H1 (cell line): Measurements from ENCODE around the gene C15orf39. TPM values are rescaled to one million over a fixed set of nuclear protein-coding genes. Genes with fewer than 3 reads are reported as not detected.

Source experiments
- CTCF ChIA-PET: fragments of 300-600 bp; sonication (Branson Sonifier 250); formaldehyde crosslinking; loops from one replicate; lab custom pipeline; 2021; ENCODE audit not compliant: partially characterized antibody; lab: Charles Lee
- POLR2A ChIA-PET: fragments of 300-600 bp; sonication (Branson Sonifier 250); formaldehyde crosslinking; loops from one replicate; lab custom pipeline; 2021; ENCODE audit warnings: inconsistent platforms; ENCODE audit not compliant: partially characterized antibody; lab: Charles Lee
- DNase-seq, 2 experiments: peaks; one replicate each; pipeline versions ENCODE4 v3.0.0 to v3.0.0-alpha.2; 2010 to 2022; ENCODE audit warnings: low spot score in 2 of 2, low read depth in 1 of 2, mixed read lengths in 1 of 2
- FAIRE-seq: peaks from 2 replicates; lab custom pipeline; 2011; peaks lifted over from hg19 to GRCh38; lab: Jason Lieb, UNC
- H2AFZ ChIP-seq: 2 replicates; pipeline ENCODE4 v1.8.1; 2012; ENCODE audit warnings: low read length, inconsistent platforms
- H2AK5ac ChIP-seq: 2 replicates; pipeline ENCODE4 v1.6.1; 2013; ENCODE audit warnings: low read depth, low read length
- H2BK120ac ChIP-seq: replicated peaks from 2 replicates; pipeline ENCODE3; 2013; ENCODE audit warnings: low read depth, low read length, inconsistent platforms
- H2BK12ac ChIP-seq: 2 replicates; pipeline ENCODE4 v1.6.1; 2013; ENCODE audit warnings: low read depth, low read length
- H2BK15ac ChIP-seq: 2 replicates; pipeline ENCODE4 v1.6.1; 2013; ENCODE audit warnings: low read length
- H2BK20ac ChIP-seq: 2 replicates; pipeline ENCODE4 v1.6.1; 2013; ENCODE audit warnings: low read length
- H2BK5ac ChIP-seq: 2 replicates; pipeline ENCODE4 v1.6.1; 2013; ENCODE audit warnings: low read depth, low read length
- H3K14ac ChIP-seq: 2 replicates; pipeline ENCODE4 v1.6.1; 2013; ENCODE audit warnings: inconsistent platforms; ENCODE audit not compliant: insufficient read length
- H3K18ac ChIP-seq: 2 replicates; pipeline ENCODE4 v1.6.1; 2013; ENCODE audit warnings: low read length; ENCODE audit errors: extremely low read depth
- H3K23ac ChIP-seq: 2 replicates; pipeline ENCODE4 v1.6.1; 2013; ENCODE audit warnings: inconsistent platforms; ENCODE audit not compliant: insufficient read length
- H3K23me2 ChIP-seq: 2 replicates; pipeline ENCODE4 v1.6.1; 2013; ENCODE audit warnings: low read depth, low read length
- H3K27ac ChIP-seq: 2 replicates; pipeline ENCODE4 v1.6.1; 2011; ENCODE audit warnings: low read depth, low read length, inconsistent platforms
- H3K27me3 ChIP-seq, 4 experiments: replicated peaks in 1 of 4; 1 replicate in 1 of 4; 2 replicates in 3 of 4; pipeline versions ENCODE4 v1.6.1 to v1.8.1; 2011 to 2013; ENCODE audit warnings: low read length in 3 of 4, mild to moderate bottlenecking in 3 of 4, inconsistent platforms in 2 of 4, mixed read lengths in 2 of 4, moderate library complexity in 1 of 4; ENCODE audit not compliant: control insufficient read depth in 3 of 4, insufficient read depth in 3 of 4; ENCODE audit errors: extremely low read depth in 1 of 4
- H3K36me3 ChIP-seq, 4 experiments: 2 replicates each; pipeline versions ENCODE4 v1.6.1 to v1.8.1; 2011 to 2013; ENCODE audit warnings: mild to moderate bottlenecking in 4 of 4, low read length in 3 of 4, moderate library complexity in 2 of 4, control low read depth in 1 of 4, inconsistent platforms in 1 of 4; ENCODE audit not compliant: insufficient read depth in 4 of 4, control insufficient read depth in 2 of 4
- H3K4ac ChIP-seq: replicated peaks from 2 replicates; pipeline ENCODE3; 2013; ENCODE audit warnings: low read length, low read depth, mixed read lengths, inconsistent platforms; ENCODE audit not compliant: insufficient read length
- H3K4me1 ChIP-seq, 4 experiments: replicated peaks in 1 of 4; 1 replicate in 1 of 4; 2 replicates in 3 of 4; pipeline versions ENCODE4 v1.6.1 to v1.8.1; 2011 to 2013; ENCODE audit warnings: low read length in 3 of 4, inconsistent platforms in 2 of 4, mixed read lengths in 1 of 4; ENCODE audit not compliant: insufficient read depth in 4 of 4, control insufficient read depth in 3 of 4
- H3K4me2 ChIP-seq, 2 experiments: 2 replicates each; pipeline versions ENCODE4 v1.6.1 to v1.8.1; 2011 to 2013; ENCODE audit warnings: low read depth in 2 of 2, low read length in 2 of 2, control low read depth in 1 of 2, inconsistent platforms in 1 of 2, mild to moderate bottlenecking in 1 of 2; ENCODE audit not compliant: insufficient read depth in 1 of 2
- H3K4me3 ChIP-seq, 4 experiments: fragments of 200-600, 300-600 bp in 1 of 4; sonication (generic), shearing (Covaris generic), sonication (Bioruptor Twin) in 1 of 4; 2 replicates each; pipeline versions ENCODE4 v1.5.1 to v1.8.1; 2011 to 2016; ENCODE audit warnings: low read length in 4 of 4, low read depth in 3 of 4, control low read depth in 2 of 4, inconsistent platforms in 2 of 4, mild to moderate bottlenecking in 2 of 4, mixed read lengths in 1 of 4, moderate library complexity in 1 of 4; ENCODE audit not compliant: insufficient read depth in 2 of 4; ENCODE audit errors: extremely low read depth in 1 of 4
- H3K56ac ChIP-seq: replicated peaks from 2 replicates; pipeline ENCODE3; 2013; ENCODE audit warnings: low read depth, mild to moderate bottlenecking, mixed read lengths, low read length, inconsistent platforms; ENCODE audit not compliant: insufficient read length
- H3K79me1 ChIP-seq: 2 replicates; pipeline ENCODE4 v1.6.1; 2013; ENCODE audit warnings: low read depth, low read length, control low read depth
- H3K79me2 ChIP-seq, 2 experiments: 2 replicates each; pipeline versions ENCODE4 v1.6.1 to v1.8.1; 2012 to 2013; ENCODE audit warnings: low read length in 2 of 2, mild to moderate bottlenecking in 2 of 2, inconsistent platforms in 1 of 2; ENCODE audit not compliant: insufficient read depth in 2 of 2, control insufficient read depth in 1 of 2
- H3K9ac ChIP-seq, 4 experiments: replicated peaks in 1 of 4; 1 replicate in 1 of 4; 2 replicates in 3 of 4; pipeline versions ENCODE4 v1.6.1 to v1.8.1; 2011 to 2013; ENCODE audit warnings: low read depth in 3 of 4, low read length in 3 of 4, control low read depth in 2 of 4, mild to moderate bottlenecking in 2 of 4, moderate library complexity in 2 of 4, inconsistent platforms in 1 of 4; ENCODE audit errors: extremely low read depth in 1 of 4
- H3K9me3 ChIP-seq, 2 experiments: 2 replicates each; pipeline versions ENCODE4 v1.6.1 to v1.8.1; 2012 to 2013; ENCODE audit warnings: mild to moderate bottlenecking in 2 of 2, moderate library complexity in 2 of 2, control low read depth in 1 of 2, inconsistent platforms in 1 of 2, low read depth in 1 of 2, low read length in 1 of 2, mixed read lengths in 1 of 2; ENCODE audit not compliant: insufficient read depth in 2 of 2
- H4K20me1 ChIP-seq, 2 experiments: replicated peaks in 1 of 2; 2 replicates each; pipeline versions ENCODE3 to v1.8.1; 2011 to 2013; ENCODE audit warnings: inconsistent platforms in 2 of 2, low read length in 2 of 2, mild to moderate bottlenecking in 1 of 2; ENCODE audit not compliant: insufficient read depth in 2 of 2, control insufficient read depth in 1 of 2
- H4K5ac ChIP-seq: 2 replicates; pipeline ENCODE4 v1.6.1; 2013; ENCODE audit warnings: low read length, low read depth, mixed read lengths, inconsistent platforms; ENCODE audit not compliant: insufficient read length
- H4K8ac ChIP-seq: 2 replicates; pipeline ENCODE4 v1.8.0; 2013; ENCODE audit warnings: mild to moderate bottlenecking, moderate library complexity, low read length, inconsistent platforms; ENCODE audit not compliant: insufficient read depth; ENCODE audit errors: extremely low read depth
- H4K91ac ChIP-seq: replicated peaks from 2 replicates; pipeline ENCODE3; 2013; ENCODE audit warnings: low read length, mixed read lengths, inconsistent platforms; ENCODE audit not compliant: insufficient read length
- WGBS, 2 experiments: shearing (Covaris generic) in 1 of 2; methylation state at CpG; one replicate each; pipeline versions ENCODE4 v1.1.6 to v1.1.7; 2013 to 2015; ENCODE audit warnings: low lambda C conversion rate in 2 of 2, mixed read lengths in 2 of 2, inconsistent platforms in 1 of 2, low coverage in 1 of 2, missing lambda C conversion rate in 1 of 2; ENCODE audit not compliant: insufficient replicate concordance in 2 of 2, insufficient coverage in 1 of 2, insufficient read length in 1 of 2; ENCODE audit errors: extremely low coverage in 1 of 2, missing lambda C conversion rate in 1 of 2; 5-methylcytosine and 5-hydroxymethylcytosine counted together
- polyA plus RNA-seq, 7 experiments: library from polyadenylated mRNA; depleted of rRNA in 3 of 7; stranded (reverse) in 5 of 7; unstranded in 2 of 7; fragments of >200 nt in 5 of 7; fragments of 200-250 nt in 2 of 7; gene quantifications; 1 replicate in 5 of 7; 2 replicates in 1 of 7; 4 replicates in 1 of 7; pipeline versions ENCODE4 v1.2.1 to v1.2.3, GENCODE V29; 2011 to 2013; ENCODE audit warnings: missing spikeins in 2 of 7, mixed read lengths in 2 of 7
- total RNA-seq: library from RNA; stranded (reverse); fragmentation: NEBNext Ultra II Directional; extraction: Animal tissue kit (Norgen Biotek cat#: 25700); gene quantifications from 2 replicates; pipeline ENCODE4 v1.2.1, GENCODE V29; 2021

Gene C15orf39
- total and polyA plus RNA-seq, 2 of the 8 experiments (the other 6 are each of a cell fraction or from before 2014, with no cell fraction given) = 13.8 to 38.5 TPM

DNA sequence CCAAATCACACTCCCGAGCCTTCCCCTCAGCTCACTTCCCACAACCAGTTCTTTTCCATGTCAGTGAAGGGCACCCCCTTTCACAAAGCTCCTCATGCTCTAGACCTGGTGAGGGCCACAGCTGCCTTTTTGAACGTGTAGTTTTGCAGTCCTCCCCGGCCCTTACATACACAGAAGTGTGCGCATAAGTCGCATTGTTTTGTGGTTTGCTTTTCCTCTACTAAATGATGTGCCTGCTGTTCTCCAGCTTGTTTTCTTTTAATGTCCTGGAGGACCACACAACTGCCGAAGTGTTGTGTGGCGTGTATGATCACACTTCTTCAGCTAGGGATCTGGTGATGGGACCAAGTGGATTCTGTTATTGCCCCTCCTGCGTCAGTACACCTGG is 7.6 kb downstream of the C15orf39 start:
- Histone ChIP-seq H3K4me1 (peaks cover 0 to 10% (median 3%) of the 10 kb centered on the region in 4 experiments; a peak in 5 of 7 replicates), H4K5ac (no peak overlapping the region), H3K4ac (no peak overlapping the region), H4K91ac (no peak overlapping the region), H2AFZ (no peak overlapping the region), H2BK120ac (no peak overlapping the region), H3K4me2 (no peak overlapping the region), H3K27me3 (no peaks in the 10 kb centered on the region), H2AK5ac (no peak overlapping the region), H3K79me1 (peaks cover 5% of the 10 kb centered on the region), H2BK20ac (no peak overlapping the region), H3K23ac (no peak overlapping the region), H3K14ac (no peak overlapping the region), H3K4me3 (no peak overlapping the region), H4K8ac (no peak overlapping the region), H2BK12ac (no peak overlapping the region), H2BK5ac (no peak overlapping the region), H3K9ac (no peak overlapping the region), H3K56ac (no peak overlapping the region), H3K23me2 (no peaks in the 10 kb centered on the region), H3K18ac (no peak overlapping the region), H3K27ac (no peak overlapping the region), H3K9me3 (no peaks in the 10 kb centered on the region), H4K20me1 (peaks cover 56 to 63% of the 10 kb centered on the region in 2 experiments), H2BK15ac (no peak overlapping the region), H3K79me2 (peaks cover 6 to 55% of the 10 kb centered on the region in 2 experiments; a peak in 3 of 4 replicates), H3K36me3 (peaks cover 27 to 49% (median 33%) of the 10 kb centered on the region in 4 experiments; a peak in 7 of 8 replicates)
- POLR2A ChIA-PET = interaction anchor here (0.7 to 1.7 kb wide), 4 partner anchors 8 to 20 kb away, joined by 3 to 6 read pairs (median 4); partner anchors contain the start of gene C15orf39
- WGBS, 2 experiments = 93% methylated on average over 8 of the region's 8 CpGs; no CpG with 5 or more reads in 1 of the 2 experiments
- no peak for DNase-seq
- CTCF ChIA-PET = interaction anchor here (0.6 to 7.6 kb wide), 12 partner anchors 11 to 355 kb away, joined by 3 to 97 read pairs (median 4); partner anchors contain the start of gene SCAMP5
- FAIRE-seq = no peak
